ENCODE data around the gene MED6. TPM values are rescaled to one million over a fixed set of nuclear protein-coding genes. Genes with fewer than 3 reads are reported as not detected.

Gene MED6
- total RNA-seq = 100 TPM

GRCh38 chr14:70600382-70601157 lies at the start of gene MED6:
Gene MED6, minus strand, starts transcription at chr14:70600655. Its CDS starts 18 bp downstream, at chr14:70600637.

GRCh38 chr14:70641548-70642302 lies 41.3 kb upstream of the MED6 start, which contains the start of gene TTC9:
Gene TTC9, plus strand, starts transcription at chr14:70641916. Its CDS starts 214 bp downstream, at chr14:70642130.

GRCh38 chr14:70534904-70535303 lies 65.6 kb downstream of the MED6 start, which contains the start of gene ADAM20:
Gene ADAM20, minus strand, starts transcription at chr14:70535004. Its CDS starts 10,247 bp downstream, at chr14:70524757.

Small RNA genes lying within 50 kb of the gene (small RNA-seq; reads per million reads assigned to genes)
- gene RN7SL77P (ENCODE audit: low replicate concordance) = not detected

Other genes starting within 250 kb of the MED6 start
- 26.6 TPM for gene COX16, start 241.0 kb downstream of the MED6 start, total RNA-seq
- 26.9 TPM for gene SYNJ2BP, start 183.6 kb downstream of the MED6 start, total RNA-seq
- not detected for gene ADAM21, start 148.5 kb downstream of the MED6 start, total RNA-seq
- 9.4 TPM for gene ADAM20, start 65.7 kb downstream of the MED6 start, total RNA-seq
- 26.9 TPM for gene TTC9, start 41.3 kb upstream of the MED6 start, total RNA-seq
- 26.3 TPM for gene MAP3K9, start 208.9 kb upstream of the MED6 start, total RNA-seq

Measured in parietal lobe (tissue), 2 donors.